Measurements from ENCODE around the gene NPHP4. TPM values are rescaled to one million over a fixed set of nuclear protein-coding genes. Genes with fewer than 3 reads are reported as not detected.
A peak's percentile ranks its signal among the peaks of the same experiment; 100 is the strongest.

Gene NPHP4
- total RNA-seq, 1 donor: 8.0 TPM

DNA sequence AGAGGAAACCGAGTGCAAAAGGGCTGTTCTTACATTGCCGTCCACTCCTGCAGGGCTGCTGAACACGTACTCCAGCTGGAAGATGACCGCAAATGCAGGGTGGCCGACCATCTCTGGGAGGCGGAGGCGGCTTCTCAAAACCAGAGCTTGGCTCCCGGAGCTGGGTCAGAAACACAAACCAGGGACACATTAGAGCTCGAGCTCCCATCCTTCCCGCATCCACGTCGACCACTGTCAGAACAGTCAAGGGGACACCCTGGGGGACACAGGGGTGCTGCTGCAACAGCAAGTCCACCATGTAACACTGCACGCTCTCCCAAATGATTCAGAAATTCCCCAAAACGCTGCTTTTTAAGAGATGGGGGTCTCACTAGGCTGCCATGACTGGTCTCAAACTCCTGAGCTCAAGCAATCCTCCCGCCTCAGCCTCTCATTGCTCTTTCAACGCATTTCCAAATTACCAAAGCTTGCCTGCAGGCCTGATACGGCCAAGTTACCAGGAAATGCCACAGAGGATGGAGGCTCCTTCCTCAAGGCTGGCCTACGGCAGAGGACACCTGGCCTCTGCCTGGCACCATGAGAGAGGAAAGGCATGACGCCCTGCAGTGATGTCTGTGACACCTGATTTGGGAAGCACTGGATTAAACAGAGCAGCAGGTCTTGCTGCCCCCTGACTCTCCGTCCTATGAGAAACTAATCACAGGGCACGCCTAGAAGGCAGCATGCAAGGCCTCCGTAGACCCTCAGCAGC, 45.0 kb downstream of the NPHP4 start:
- Histone ChIP-seq H3K4me3 (ENCODE audit: insufficient read depth, low read length) (no peak overlapping the region), H3K4me2 (ENCODE audit: insufficient read depth, low read length) (no peak overlapping the region), H3K79me2 (ENCODE audit: insufficient read depth, low read length) (no peaks in the 10 kb centered on the region), H3K27me3 (ENCODE audit: insufficient read depth, low read length) (no peaks in the 10 kb centered on the region), H3K36me3 (ENCODE audit: insufficient read depth, low read length) (peaks cover 9% of the 10 kb centered on the region), H3K9me3 (ENCODE audit: low read depth, low read length) (no peaks in the 10 kb centered on the region), H2AFZ (ENCODE audit: low read length) (no peak overlapping the region), H3K27ac (ENCODE audit: low read depth, low read length) (no peak overlapping the region), H4K20me1 (ENCODE audit: insufficient read depth, low read length) (no peaks in the 10 kb centered on the region), H3K4me1 (ENCODE audit: insufficient read depth, low read length) (no peaks in the 10 kb centered on the region)
- TF ChIP-seq, protein P1, sequence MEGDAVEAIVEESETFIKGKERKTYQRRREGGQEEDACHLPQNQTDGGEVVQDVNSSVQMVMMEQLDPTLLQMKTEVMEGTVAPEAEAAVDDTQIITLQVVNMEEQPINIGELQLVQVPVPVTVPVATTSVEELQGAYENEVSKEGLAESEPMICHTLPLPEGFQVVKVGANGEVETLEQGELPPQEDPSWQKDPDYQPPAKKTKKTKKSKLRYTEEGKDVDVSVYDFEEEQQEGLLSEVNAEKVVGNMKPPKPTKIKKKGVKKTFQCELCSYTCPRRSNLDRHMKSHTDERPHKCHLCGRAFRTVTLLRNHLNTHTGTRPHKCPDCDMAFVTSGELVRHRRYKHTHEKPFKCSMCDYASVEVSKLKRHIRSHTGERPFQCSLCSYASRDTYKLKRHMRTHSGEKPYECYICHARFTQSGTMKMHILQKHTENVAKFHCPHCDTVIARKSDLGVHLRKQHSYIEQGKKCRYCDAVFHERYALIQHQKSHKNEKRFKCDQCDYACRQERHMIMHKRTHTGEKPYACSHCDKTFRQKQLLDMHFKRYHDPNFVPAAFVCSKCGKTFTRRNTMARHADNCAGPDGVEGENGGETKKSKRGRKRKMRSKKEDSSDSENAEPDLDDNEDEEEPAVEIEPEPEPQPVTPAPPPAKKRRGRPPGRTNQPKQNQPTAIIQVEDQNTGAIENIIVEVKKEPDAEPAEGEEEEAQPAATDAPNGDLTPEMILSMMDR (IDR thresholded peaks at IDR 0.05; ENCODE audit: extremely low read depth, low read depth, low read length): no peak
- peak; percentile 50 for DNase-seq (ENCODE audit: insufficient read length, low spot score, missing footprints)

DNA sequence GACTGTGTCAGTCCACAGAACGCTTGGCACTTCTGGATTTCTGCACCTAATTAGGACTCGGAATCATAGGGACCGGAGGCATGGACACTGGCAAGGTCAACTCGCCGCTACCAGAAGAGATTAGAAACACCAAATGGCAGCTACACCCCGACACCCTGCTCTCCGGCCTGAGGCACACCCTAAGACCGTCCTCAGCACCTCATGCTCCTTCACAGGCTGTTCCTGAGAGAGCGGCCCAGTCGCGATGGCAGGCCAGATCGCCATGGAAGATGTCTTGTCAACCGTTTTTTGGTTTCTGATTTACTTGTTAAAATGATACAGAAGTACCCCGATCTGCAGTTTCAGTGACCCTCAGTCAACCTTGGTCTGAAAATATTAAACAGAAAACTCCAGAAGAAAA, 46.8 kb downstream of the NPHP4 start:
- no peaks in the 10 kb centered on the region for H3K9me3 ChIP-seq (ENCODE audit: low read depth, low read length)

DNA sequence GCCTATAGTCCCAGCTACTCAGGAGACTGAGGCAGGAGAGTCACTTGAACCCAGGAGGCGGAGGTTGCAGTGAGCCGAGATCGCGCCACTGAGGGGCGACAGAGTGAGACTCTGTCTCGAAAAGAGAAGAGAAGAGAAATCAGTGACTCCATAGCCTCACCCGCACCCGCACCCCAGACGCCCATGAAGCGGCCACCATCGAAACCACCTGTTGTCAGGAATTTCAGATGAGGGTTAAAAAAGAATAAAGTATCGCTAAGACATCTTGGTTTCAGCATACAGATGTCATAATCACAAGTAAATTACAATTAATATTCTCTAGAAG, 47.4 kb downstream of the NPHP4 start:
- no peak overlapping the region for H3K27ac ChIP-seq (ENCODE audit: low read depth, low read length)
- H3K4me2 ChIP-seq (ENCODE audit: insufficient read depth, low read length): no peak overlapping the region
- H3K36me3 ChIP-seq (ENCODE audit: insufficient read depth, low read length): peaks cover 9% of the 10 kb centered on the region
- no peak for DNase-seq (ENCODE audit: insufficient read length, low spot score, missing footprints)
- no peaks in the 10 kb centered on the region for H4K20me1 ChIP-seq (ENCODE audit: insufficient read depth, low read length)
- H3K27me3 ChIP-seq (ENCODE audit: insufficient read depth, low read length): no peaks in the 10 kb centered on the region
- TF ChIP-seq, protein P1 (IDR thresholded peaks at IDR 0.05; ENCODE audit: extremely low read depth, low read depth, low read length): no peak
- H3K79me2 ChIP-seq (ENCODE audit: insufficient read depth, low read length): no peaks in the 10 kb centered on the region
- no peak overlapping the region for H2AFZ ChIP-seq (ENCODE audit: low read length)
- H3K9me3 ChIP-seq (ENCODE audit: low read depth, low read length): no peaks in the 10 kb centered on the region
- no peak overlapping the region for H3K4me3 ChIP-seq (ENCODE audit: insufficient read depth, low read length)
- peaks cover under 1% of the 10 kb centered on the region for H3K4me1 ChIP-seq (ENCODE audit: insufficient read depth, low read length)

More for the DNA sequence above, 46.8 kb downstream of the NPHP4 start:
- peak; percentile 11 for DNase-seq (ENCODE audit: insufficient read length, low spot score, missing footprints)
- TF ChIP-seq, protein P1 (IDR thresholded peaks at IDR 0.05; ENCODE audit: extremely low read depth, low read depth, low read length): no peak
- H3K4me2 ChIP-seq (ENCODE audit: insufficient read depth, low read length): no peak overlapping the region
- H3K4me3 ChIP-seq (ENCODE audit: insufficient read depth, low read length): no peak overlapping the region
- H3K27ac ChIP-seq (ENCODE audit: low read depth, low read length): no peak overlapping the region
- H3K36me3 ChIP-seq (ENCODE audit: insufficient read depth, low read length): peaks cover 9% of the 10 kb centered on the region
- no peak overlapping the region for H2AFZ ChIP-seq (ENCODE audit: low read length)
- H4K20me1 ChIP-seq (ENCODE audit: insufficient read depth, low read length): no peaks in the 10 kb centered on the region
- H3K4me1 ChIP-seq (ENCODE audit: insufficient read depth, low read length): no peaks in the 10 kb centered on the region
- H3K79me2 ChIP-seq (ENCODE audit: insufficient read depth, low read length): no peaks in the 10 kb centered on the region
- no peaks in the 10 kb centered on the region for H3K27me3 ChIP-seq (ENCODE audit: insufficient read depth, low read length)

DNA sequence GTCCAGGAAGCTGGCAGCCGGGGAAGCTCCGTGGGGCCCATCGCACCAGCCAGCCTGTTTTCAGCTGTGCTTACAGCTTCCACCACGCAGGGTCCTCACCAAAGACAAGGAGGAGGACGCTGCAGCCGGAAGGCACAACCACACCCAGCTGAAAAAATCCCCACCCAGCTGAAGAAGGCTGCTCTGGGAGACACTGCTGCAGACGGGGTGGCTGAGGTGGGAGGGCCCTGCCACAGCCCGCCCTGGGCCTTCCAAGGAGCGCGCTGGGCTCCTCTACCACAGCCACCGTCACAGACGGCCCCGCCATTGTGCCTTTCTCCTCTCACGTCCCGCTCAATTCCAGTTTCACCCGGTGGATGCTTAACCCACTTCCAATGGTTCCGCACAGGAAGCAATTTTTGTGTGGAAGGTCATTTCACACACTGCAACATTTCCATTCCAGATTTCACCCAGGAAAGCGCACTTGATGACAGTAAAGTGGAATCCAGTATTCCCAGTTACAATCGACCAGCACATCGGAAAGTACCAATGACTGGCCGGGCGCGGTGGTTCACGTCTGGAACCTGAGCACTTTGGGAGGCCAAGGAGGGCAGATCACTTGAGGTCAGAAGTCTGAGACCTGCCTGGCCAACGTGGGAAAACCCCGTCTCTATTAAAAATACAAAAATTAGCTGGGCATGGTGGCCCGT, 47.9 kb downstream of the NPHP4 start:
- H3K27me3 ChIP-seq (ENCODE audit: insufficient read depth, low read length): no peaks in the 10 kb centered on the region
- no peaks in the 10 kb centered on the region for H3K9me3 ChIP-seq (ENCODE audit: low read depth, low read length)
- no peak for DNase-seq (ENCODE audit: insufficient read length, low spot score, missing footprints)
- no peak overlapping the region for H3K4me3 ChIP-seq (ENCODE audit: insufficient read depth, low read length)
- TF ChIP-seq, protein P1 (IDR thresholded peaks at IDR 0.05; ENCODE audit: extremely low read depth, low read depth, low read length): no peak
- H3K36me3 ChIP-seq (ENCODE audit: insufficient read depth, low read length): peaks cover 9% of the 10 kb centered on the region
- H3K27ac ChIP-seq (ENCODE audit: low read depth, low read length): no peak overlapping the region
- no peak overlapping the region for H3K4me2 ChIP-seq (ENCODE audit: insufficient read depth, low read length)
- peaks cover 5% of the 10 kb centered on the region for H3K4me1 ChIP-seq (ENCODE audit: insufficient read depth, low read length)
- H3K79me2 ChIP-seq (ENCODE audit: insufficient read depth, low read length): no peaks in the 10 kb centered on the region
- H2AFZ ChIP-seq (ENCODE audit: low read length): no peak overlapping the region
- peaks cover 3% of the 10 kb centered on the region for H4K20me1 ChIP-seq (ENCODE audit: insufficient read depth, low read length)
